ENCODE data around the gene NRAS.

NRAS gene

DNA sequence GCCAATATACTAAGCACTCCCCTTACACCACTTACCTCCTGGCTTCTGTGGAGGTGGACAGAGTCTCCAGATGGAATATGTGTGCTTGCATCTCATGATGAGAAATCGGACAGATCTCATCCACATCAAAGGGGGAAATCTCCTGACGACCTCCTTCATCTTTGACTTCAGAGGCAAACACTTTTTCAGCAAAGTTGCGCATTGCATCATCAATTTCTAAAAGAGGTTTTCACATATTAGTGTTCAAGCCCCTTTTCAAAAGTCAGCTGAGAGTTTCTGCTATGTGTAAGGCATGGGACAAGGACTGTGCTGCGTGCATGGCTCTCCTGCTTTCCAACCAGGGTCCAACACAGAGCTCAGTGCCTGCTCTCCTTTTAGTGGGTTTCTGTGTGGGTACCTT, 28.0 kb downstream of the NRAS start:
- Histone ChIP-seq H3K4me1 (no peaks in the 10 kb centered on the region), H3K4me3 (no peak overlapping the region), H3K27me3 (ENCODE audit: low read depth) (peaks cover 4% of the 10 kb centered on the region; the same call in 1 of the 2 replicates), H3K9me3 (no peaks in the 10 kb centered on the region), H3K36me3 (replicated peaks) (no peaks in the 10 kb centered on the region)
- DNase-seq (ENCODE audit: low spot score in 2 of 2), result no peak
- in situ Hi-C loops (cut with MboI; ENCODE audit: low sequenced_read_pairs), result no loop called here

GRCh38 chr1:114685851-114686250, 30.7 kb downstream of the NRAS start:
- H3K4me1 ChIP-seq, result no peaks in the 10 kb centered on the region
- no peak for DNase-seq (ENCODE audit: low spot score in 2 of 2)
- no peaks in the 10 kb centered on the region for H3K9me3 ChIP-seq
- in situ Hi-C loops (cut with MboI; ENCODE audit: low sequenced_read_pairs), result no loop called here
- H3K36me3 ChIP-seq (replicated peaks), result no peaks in the 10 kb centered on the region
- H3K4me3 ChIP-seq, result no peak overlapping the region
- peaks cover 4% of the 10 kb centered on the region; the same call in 1 of the 2 replicates for H3K27me3 ChIP-seq (ENCODE audit: low read depth)

DNA sequence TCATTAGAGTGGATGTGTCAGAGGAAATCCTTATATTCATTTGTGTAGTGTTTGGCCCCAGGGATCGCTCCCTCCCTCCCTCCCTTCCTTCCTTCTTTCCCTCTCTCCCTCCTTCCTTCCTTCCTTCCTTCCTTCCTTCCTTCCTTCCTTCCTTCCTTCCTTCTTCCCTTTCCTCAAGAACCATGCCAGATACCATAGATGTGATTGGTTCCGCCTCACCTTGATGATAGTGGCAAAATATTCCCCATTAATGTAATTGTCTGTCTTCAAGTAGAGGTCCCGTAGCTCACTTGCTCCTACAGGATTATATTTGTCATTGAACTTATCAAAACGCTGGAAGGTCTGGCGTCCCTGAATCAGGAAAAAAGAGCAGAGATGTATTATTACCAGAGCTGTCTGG, 38.9 kb downstream of the NRAS start:
- in situ Hi-C loops (cut with MboI; ENCODE audit: low sequenced_read_pairs), result no loop called here
- no peaks in the 10 kb centered on the region for H3K4me1 ChIP-seq

DNA sequence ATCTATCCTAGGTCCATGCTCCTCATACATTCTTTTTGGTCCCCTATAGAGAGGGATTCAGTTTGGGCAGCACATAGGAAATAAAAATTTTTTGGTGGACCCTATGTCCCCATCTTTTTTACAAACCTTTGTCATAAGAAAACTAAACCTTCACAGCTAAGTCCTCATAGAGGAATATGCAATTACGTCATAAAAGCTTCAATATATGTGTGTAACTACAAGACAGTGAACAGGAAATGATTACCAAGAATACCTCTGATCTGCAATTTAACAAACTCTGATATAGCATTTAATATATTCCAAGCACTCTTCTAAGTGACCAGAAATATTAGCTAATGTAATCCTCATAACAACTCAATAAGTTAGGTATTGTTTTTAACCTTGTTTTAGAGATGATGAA, 40.5 kb downstream of the NRAS start:
- Histone ChIP-seq H3K27me3 (ENCODE audit: low read depth) (0 out of 2 replicates have a peak, but pooled peaks cover 15% of the 10 kb centered on the region), H3K36me3 (replicated peaks) (no peaks in the 10 kb centered on the region), H3K4me3 (no peak overlapping the region), H3K4me1 (no peaks in the 10 kb centered on the region), H3K9me3 (no peaks in the 10 kb centered on the region)
- DNase-seq (ENCODE audit: low spot score in 2 of 2), result no peak
- in situ Hi-C loops (cut with MboI; ENCODE audit: low sequenced_read_pairs), result no loop called here

More for the DNA sequence above, 38.9 kb downstream of the NRAS start:
- Histone ChIP-seq H3K4me3 (no peak overlapping the region), H3K9me3 (no peaks in the 10 kb centered on the region), H3K36me3 (replicated peaks) (no peaks in the 10 kb centered on the region), H3K27me3 (ENCODE audit: low read depth) (0 out of 2 replicates have a peak, but pooled peaks cover 15% of the 10 kb centered on the region)
- no peak for DNase-seq (ENCODE audit: low spot score in 2 of 2)

DNA sequence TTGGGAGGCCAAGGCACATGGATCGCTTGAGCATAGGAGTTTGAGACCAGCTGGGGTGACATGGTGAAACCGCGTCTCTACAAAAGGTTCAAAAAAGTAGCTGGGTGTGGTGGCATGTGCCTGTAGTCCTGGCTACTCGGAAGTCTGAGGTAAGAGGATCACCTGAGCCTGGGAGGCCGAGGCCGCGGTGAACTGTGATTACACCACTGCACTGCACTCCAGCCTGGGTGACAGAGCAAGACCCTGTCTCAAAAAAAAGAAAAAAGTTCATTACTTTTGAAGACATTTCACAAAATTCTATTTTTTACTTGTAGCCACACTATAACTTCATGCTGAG, 44.7 kb downstream of the NRAS start:
- in situ Hi-C loops (cut with MboI; ENCODE audit: low sequenced_read_pairs), result no loop called here
- no peak for DNase-seq (ENCODE audit: low spot score in 2 of 2)
- 0 out of 2 replicates have a peak, but pooled peaks cover 3% of the 10 kb centered on the region for H3K27me3 ChIP-seq (ENCODE audit: low read depth)

DNA sequence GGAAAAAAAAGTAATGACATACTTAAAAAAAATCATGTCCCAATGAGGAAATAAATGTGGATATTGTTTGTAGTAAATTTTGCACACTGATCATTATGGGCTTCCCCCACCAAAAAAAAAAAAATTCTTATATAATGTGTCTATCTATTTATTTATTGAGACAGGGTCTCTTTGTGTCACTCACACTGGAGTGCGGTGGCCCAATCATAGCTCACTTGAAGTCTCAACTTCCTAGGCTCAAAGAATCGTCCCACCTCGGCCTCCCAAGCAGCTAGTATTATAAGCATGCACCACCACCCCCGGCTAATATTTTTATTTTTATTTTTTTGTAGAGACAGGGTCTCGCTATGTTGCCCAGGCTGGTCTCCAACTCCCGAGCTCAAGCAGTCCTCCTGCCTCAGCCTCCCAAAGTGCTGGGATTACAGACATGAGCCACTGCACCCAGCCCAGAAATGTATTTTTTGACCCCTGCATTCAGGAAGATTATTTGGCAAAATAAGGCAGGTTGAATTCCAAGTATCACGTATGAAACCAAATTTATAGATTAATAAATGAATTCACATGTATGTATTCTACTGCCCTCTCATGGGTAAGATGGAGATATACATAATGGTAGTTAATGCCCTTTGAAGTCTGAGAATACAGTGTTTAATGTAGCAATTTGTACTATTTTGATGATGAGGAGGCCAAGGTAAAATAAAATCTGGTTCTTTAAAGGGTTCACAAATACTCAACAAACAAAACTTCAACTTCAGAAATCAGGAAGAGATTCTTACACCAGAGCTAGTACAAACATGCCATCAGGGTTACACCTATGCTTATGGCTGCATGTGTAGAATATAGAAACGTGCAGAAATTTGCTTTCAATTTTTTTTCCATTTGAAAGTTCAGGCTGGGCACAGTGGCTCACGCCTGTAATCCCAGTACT, 45.3 kb downstream of the NRAS start:
- no peaks in the 10 kb centered on the region for H3K36me3 ChIP-seq (replicated peaks)
- in situ Hi-C loops (cut with MboI; ENCODE audit: low sequenced_read_pairs), result no loop called here
- H3K4me3 ChIP-seq, result no peak overlapping the region
- H3K9me3 ChIP-seq, result no peaks in the 10 kb centered on the region
- DNase-seq (ENCODE audit: low spot score in 2 of 2), result no peak
- H3K27me3 ChIP-seq (ENCODE audit: low read depth), result 0 out of 2 replicates have a peak, but pooled peaks cover 3% of the 10 kb centered on the region
- peaks cover 6% of the 10 kb centered on the region for H3K4me1 ChIP-seq

More for the DNA sequence above, 44.7 kb downstream of the NRAS start:
- Histone ChIP-seq H3K4me3 (no peak overlapping the region), H3K36me3 (replicated peaks) (no peaks in the 10 kb centered on the region), H3K4me1 (peaks cover 6% of the 10 kb centered on the region), H3K9me3 (no peaks in the 10 kb centered on the region)

DNA sequence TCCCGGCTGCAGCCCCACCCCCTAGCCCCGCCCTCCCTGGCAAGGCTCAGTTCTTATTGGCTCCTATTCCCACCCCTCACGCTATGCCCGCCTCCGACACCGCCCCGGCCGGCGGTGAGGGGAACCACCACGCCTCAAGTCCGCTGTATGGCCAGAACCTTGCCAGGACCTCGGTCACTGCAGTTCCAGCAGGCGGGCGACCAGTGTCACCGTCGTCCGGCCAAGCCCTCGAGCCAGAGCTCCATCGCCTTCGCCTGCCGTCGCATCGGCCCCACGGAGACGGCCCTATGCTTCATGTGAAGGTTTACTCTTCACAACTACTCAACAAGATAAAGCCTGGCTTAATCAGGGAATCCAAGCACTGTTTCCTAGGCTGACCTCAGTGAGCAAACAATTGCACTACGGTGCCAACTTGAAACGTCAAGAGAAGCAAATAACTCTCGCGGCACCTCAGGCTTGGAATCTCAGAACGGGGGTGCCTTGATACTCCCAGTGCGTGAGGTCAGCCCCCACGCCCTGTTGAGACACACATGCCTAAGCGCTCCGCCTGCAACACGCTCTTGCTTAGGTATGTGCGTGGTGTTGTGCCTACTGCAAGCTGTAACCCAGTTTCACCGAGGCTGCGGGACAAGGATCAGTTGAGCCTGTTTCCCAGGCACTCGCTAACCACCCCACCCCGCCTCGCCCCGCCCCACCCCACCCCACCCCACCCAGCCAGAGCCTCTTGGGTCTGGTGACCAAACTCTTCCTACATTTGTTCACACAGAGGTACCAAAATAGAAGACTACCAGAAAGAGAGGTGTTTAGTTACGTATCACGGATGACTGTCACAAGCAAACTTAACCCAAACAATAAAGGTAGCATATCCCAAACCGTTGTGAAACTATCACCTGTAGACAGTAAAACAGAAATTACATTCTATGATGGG, 46.2 kb downstream of the NRAS start:
- peak overlapping the region; percentile 69 for H3K4me3 ChIP-seq
- peak; percentile 86 to 97 for DNase-seq (ENCODE audit: low spot score in 2 of 2)
- H3K36me3 ChIP-seq (replicated peaks), result no peaks in the 10 kb centered on the region
- no peaks in the 10 kb centered on the region for H3K9me3 ChIP-seq
- in situ Hi-C loops (cut with MboI; ENCODE audit: low sequenced_read_pairs), result no loop called here
- H3K27me3 ChIP-seq (ENCODE audit: low read depth), result 0 out of 2 replicates have a peak, but pooled peaks cover 3% of the 10 kb centered on the region
- H3K4me1 ChIP-seq, result peaks cover 6% of the 10 kb centered on the region

- in situ Hi-C loops (cut with MboI; ENCODE audit: low sequenced_read_pairs), result no loop called here
- Histone ChIP-seq H3K9me3 (no peaks in the 10 kb centered on the region), H3K36me3 (replicated peaks) (no peaks in the 10 kb centered on the region), H3K4me1 (peaks cover 6% of the 10 kb centered on the region), H3K4me3 (peak within 1 kb of the TSS; percentile 69), H3K27me3 (ENCODE audit: low read depth) (0 out of 2 replicates have a peak, but pooled peaks cover 3% of the 10 kb centered on the region)
- no peak for DNase-seq (ENCODE audit: low spot score in 2 of 2)
Measured at GRCh38 chr1:114669562-114670082, 46.9 kb downstream of the NRAS start, which contains the start of gene DENND2C. DENND2C (minus strand) TSS chr1:114670049; CDS start chr1:114625984, 44,065 bp downstream.

- in situ Hi-C loops (cut with MboI; ENCODE audit: low sequenced_read_pairs), result no loop called here
- no peaks in the 10 kb centered on the region for H3K9me3 ChIP-seq
- DNase-seq (ENCODE audit: low spot score in 2 of 2), result no peak
- H3K27me3 ChIP-seq (ENCODE audit: low read depth), result 0 out of 2 replicates have a peak, but pooled peaks cover 2% of the 10 kb centered on the region
- H3K4me1 ChIP-seq, result peaks cover 6% of the 10 kb centered on the region
- no peaks in the 10 kb centered on the region for H3K36me3 ChIP-seq (replicated peaks)
- peak overlapping the region; percentile 69 for H3K4me3 ChIP-seq
Measured at GRCh38 chr1:114668784-114669561, 47.6 kb downstream of the NRAS start.

DNA sequence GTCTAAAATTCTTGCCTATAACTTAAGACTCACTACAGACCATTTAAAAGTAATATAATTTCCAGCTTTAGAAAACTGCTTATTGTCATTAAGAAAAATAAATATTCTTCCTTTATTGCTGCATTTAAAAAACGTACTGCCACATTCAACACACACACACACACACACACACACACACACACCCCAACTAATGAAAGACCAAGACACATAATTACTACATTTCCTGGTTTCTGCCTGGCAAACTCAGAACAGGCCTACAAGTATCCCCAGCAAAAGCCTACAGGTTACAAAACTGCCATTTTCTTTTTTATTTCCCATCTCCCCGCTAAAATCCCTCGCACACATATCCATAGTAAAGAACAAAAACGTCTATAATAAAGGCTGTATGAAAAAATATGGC, 48.2 kb downstream of the NRAS start:
- in situ Hi-C loops (cut with MboI; ENCODE audit: low sequenced_read_pairs), result no loop called here
- H3K36me3 ChIP-seq (replicated peaks), result no peaks in the 10 kb centered on the region
- H3K4me1 ChIP-seq, result peaks cover 6% of the 10 kb centered on the region
- no peaks in the 10 kb centered on the region for H3K27me3 ChIP-seq (ENCODE audit: low read depth)
- H3K9me3 ChIP-seq, result no peaks in the 10 kb centered on the region
- DNase-seq (ENCODE audit: low spot score in 2 of 2), result no peak
- no peak overlapping the region for H3K4me3 ChIP-seq

DNA sequence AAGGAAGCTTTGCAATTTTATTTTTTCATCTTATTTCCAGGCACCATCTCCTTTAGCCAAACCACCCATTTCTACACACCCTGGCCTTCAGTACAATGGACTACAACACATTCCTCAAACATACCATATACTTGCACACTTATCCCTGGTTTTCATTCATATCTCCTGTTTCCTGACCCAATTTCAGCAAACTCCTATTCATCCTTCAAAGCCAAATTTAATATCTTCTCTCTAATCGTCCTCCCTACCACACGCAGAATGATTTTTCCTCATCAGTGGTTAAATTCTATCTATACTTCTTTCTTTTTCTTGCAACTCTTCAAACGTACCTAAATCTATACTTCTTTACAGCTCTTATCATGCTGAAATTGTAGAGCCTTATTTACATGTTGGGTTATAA, 49.6 kb downstream of the NRAS start:
- Histone ChIP-seq H3K36me3 (replicated peaks) (no peaks in the 10 kb centered on the region), H3K4me1 (peaks cover 6% of the 10 kb centered on the region), H3K27me3 (ENCODE audit: low read depth) (no peaks in the 10 kb centered on the region), H3K4me3 (no peak overlapping the region), H3K9me3 (no peaks in the 10 kb centered on the region)
- in situ Hi-C loops (cut with MboI; ENCODE audit: low sequenced_read_pairs), result no loop called here
- DNase-seq (ENCODE audit: low spot score in 2 of 2), result no peak

DNA sequence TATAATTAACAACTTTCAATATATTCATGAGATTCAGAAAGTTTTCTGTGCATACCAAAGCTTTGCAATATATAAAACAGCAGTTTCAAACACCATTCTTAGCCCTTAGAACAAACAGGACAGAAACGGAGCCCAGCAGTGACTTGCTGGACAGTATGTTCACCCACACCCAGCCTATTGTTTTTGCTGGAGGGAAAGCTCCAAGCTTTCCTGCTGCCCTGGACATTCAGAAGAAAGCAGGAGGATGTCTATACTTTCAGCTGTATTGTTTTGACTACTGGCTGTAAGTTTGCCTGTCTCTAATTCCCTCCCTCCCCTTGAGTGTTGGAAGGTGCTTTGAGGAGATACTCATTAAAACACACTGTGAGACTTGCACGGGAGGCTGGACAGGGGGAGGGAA, 56.3 kb downstream of the NRAS start:
- no peak for DNase-seq (ENCODE audit: low spot score in 2 of 2)
- in situ Hi-C loops (cut with MboI; ENCODE audit: low sequenced_read_pairs), result no loop called here
- no peak overlapping the region for H3K4me3 ChIP-seq

More for the DNA sequence above, 56.3 kb downstream of the NRAS start:
- no peaks in the 10 kb centered on the region; the same call in 1 of the 2 replicates for H3K9me3 ChIP-seq
- peaks cover 4% of the 10 kb centered on the region for H3K27me3 ChIP-seq (ENCODE audit: low read depth)
- no peaks in the 10 kb centered on the region for H3K36me3 ChIP-seq (replicated peaks)
- H3K4me1 ChIP-seq, result no peaks in the 10 kb centered on the region
